Activated CD4-positive, alpha-beta T cell treated with anti-CD3 and anti-CD28 coated beads, Interleukin-2, amount 50 U/mL, for 4 hours (primary cell): ENCODE measurements around the gene AKAP5.
"Not testable (repeated sequence)": the region's sequence is repeated elsewhere in the genome, so short reads cannot be mapped to it uniquely, and the experiment has no call there.

ENCODE experiments used
- DNase-seq, 2 experiments: peaks; one replicate each; pipeline ENCODE4 v3.0.0-alpha.2; 2020

Gene AKAP5

DNA sequence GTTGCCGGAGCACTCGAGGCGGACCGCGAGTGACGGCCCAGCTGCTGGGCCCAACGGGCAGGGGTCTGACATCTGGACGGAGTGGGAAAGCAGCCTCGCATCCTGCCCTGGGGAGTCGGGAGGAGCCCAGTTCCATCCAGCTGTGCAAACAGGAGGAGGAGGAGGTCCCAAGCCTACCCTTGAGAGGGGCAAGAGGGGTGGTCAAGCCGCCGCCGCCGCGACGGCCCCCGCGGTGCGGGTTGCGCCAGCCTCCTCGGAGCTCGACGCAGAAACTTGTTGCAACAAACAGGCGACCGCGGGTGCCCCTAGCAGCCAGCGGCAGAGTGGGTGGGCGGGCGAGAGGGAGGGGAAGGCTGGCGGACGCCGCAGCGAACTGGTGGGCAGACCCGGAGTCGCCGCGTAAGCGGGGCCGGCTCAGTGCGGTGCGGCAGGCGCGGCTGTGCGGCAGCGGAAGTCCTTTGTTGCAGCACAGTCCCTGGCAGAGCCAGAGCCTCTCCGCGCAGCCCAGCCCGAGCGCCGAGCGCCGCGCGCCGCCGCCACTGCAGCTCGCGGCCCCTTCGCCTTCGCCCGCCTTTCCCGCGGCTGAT lies 39.1 kb downstream of the AKAP5 start, which contains the start of gene ZBTB1:
Gene ZBTB1, plus strand, starts transcription at position 461 of the 587 bp plus-strand sequence. CDS start 16,735 bp downstream, outside the sequence.
- DNase-seq, result peak; percentile 78 to 82

DNA sequence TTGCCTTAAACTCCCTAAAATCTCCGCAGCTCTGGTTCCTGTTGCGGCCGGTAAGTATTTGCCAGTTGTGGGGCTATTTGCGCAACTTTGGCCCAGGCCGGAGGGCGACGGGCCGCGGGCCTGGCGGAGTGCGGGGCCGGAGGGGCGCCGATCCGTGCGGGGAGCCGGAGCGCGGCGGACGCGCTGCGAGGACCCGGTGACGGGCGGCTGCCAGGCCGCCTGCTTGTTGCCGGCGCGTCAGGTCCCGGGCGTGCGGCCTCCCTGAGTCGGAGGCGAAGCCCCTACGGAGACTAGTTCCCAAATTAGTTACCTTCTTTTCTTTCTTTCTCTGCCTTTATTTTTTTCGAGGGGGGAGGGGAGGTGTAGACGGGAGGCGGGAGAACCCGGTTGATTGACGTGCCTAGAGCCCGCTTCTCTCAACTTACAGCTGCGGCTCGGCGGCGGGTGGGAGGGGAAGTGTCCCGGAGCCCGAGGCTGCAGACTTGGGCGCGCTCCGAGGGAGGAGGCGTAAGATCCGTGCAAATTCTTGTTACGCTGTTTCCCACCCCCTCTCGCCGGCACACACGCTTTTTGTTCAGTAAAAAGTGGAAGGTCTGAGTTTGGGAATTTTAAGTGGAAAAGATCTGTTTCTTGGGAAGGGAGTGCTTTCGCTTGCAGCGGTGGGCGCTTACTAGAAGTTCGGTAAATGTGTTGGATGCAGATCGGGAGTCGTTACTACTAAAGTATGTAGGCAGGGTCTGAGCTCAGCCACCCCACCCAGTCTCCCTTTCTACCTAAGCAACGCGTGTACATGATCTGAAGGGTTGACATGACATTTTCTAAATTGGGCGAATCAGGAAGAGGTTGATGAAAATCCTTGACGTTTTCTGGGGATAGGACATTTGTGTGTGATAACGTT lies 39.8 kb downstream of the AKAP5 start:
- peak; percentile 80 for DNase-seq

DNA sequence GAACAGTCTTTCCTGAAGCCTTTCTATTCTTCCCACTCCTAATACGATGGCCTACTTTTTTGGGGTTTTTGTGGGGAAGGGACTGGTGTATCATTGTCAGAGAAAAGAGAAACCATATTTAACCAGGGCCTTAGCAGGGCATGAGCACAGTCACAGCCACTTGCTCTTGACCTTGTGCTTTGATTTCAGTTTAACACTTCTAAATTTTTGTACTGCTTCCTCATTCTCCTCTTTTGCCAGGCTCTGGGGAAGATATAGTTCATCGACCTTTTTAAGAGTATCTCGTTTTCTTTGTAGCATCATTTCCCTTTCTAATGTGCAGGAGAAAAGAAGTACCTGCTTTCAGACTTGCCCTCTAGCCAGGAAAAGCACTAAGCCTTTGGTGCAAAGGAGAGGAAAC lies 41.4 kb downstream of the AKAP5 start:
- DNase-seq, result no peak

GRCh38 chr14:64507376-64508156 lies 42.3 kb downstream of the AKAP5 start:
- peak in 1 of 2 experiments; percentile 42 for DNase-seq

GRCh38 chr14:64508215-64508776 lies 43.0 kb downstream of the AKAP5 start:
- no peak for DNase-seq

GRCh38 chr14:64509036-64509435 lies 43.7 kb downstream of the AKAP5 start:
- no peak for DNase-seq

DNA sequence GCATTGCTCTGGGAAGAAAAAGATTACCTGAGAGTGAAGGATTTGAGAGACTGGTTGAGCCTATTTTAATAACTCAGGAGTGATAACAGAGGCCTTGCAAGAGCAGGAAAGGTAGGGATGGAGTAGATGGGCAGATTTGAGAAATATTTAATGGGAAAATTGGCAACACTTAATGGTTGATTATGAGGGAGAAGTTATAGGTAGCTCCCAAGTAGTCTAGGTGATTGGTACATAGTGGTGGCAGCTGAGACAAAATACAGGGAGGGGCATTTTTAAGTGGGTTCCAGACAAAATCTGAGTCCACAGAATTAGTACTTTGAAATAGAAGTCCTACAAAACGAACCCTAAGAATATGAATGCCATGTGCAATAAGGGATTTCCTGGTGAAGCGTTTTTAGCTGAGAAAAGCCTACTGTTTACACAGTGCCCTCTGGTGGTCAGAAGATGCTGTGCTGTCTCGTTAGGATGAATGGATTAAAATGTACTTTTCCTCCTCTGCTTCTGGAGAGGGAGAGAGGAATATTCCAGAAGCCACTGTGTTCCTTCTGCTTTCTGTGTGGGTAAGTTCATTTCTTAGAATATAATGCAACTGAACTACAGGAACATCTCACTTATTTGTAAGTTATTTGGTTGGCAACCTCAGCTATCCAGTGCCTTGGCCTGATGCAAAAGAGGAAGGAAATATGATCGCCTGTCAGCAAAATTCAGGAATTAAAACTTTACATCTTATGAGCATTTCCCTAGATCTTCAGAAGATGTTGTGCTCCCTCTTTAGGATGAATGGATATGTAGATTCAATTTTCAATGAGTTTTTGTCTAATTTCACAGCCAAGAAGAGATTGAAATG lies 45.7 kb downstream of the AKAP5 start:
- DNase-seq, result peak; percentile 45 to 59

DNA sequence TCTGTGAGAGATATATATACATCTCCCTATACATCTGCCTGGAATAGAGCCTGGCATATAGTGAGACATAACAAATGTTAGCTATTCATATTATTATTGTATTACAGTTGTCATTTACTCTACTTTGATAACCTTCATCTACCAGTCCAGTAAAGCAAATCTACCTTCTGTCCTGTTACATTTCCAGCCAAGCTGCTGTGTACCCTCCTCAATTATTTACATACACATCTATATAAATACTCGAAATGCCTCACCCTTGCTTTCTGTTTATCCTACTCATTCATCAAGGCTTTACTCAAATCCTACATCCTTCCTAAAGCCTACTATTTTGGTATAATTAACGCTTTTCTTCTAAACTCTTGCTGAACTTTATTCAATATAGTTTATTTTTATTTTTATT lies 48.0 kb downstream of the AKAP5 start:
- DNase-seq, result no peak

DNA sequence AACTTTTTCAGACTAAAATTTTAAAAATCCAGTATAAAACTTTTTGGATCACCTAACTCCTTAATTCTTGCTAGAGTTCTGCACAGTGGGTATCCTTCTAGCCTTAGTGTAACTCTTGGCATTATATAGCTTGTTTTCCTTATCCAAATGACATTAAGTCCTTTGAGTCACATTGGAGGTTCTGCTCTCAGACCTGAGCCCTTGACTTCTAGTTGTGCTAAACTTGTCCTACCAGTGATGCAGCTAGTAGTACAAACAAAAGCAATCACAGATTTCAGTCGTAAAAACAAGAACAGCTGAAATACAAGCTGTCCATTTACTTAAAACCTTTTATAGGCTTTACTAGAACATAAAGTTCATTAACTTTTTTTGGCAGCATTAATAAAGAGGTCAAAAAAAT lies 49.8 kb downstream of the AKAP5 start:
- no peak for DNase-seq

DNA sequence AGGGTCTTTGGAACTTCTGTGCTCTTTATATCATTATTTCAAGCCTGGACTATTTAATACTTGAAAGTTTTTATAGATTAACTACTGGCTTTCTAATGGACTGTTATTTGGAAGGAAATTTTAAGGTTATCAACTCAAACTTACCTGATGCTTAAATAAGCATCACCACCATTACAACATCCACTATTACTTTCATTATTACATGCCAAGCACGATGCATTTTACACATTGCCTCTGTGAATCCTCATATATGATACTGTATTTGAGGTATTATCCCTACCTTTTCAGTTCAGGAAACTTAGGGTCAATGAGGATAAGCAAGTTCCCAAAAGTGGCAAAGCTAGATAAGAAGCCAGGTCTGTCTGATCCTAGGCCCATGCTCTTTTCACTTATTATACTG lies 51.7 kb downstream of the AKAP5 start:
- DNase-seq, result no peak

GRCh38 chr14:64517667-64518066 lies 52.4 kb downstream of the AKAP5 start:
- not testable (repeated sequence) for DNase-seq

DNA sequence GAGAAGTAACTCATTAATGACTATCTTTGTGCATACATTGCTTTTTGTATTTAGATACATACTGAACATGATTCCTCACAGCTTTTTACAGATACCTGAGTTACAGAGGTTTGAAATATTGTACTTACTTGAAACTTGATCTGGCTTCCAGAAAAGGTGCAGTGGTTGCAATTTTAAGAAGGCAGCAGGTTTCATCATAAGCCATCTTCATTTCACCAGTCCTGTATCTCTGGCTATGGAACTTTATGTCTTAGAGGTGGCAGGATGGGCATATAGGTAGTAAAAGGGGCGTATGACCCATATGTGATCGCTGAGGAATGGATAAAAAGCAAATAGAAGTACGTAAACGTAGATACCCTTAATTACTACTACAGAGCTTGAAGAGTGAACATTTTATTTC lies 52.9 kb downstream of the AKAP5 start:
- DNase-seq, result no peak

- DNase-seq, result no peak
Observed at GRCh38 chr14:64520699-64521098, 55.4 kb downstream of the AKAP5 start.

DNA sequence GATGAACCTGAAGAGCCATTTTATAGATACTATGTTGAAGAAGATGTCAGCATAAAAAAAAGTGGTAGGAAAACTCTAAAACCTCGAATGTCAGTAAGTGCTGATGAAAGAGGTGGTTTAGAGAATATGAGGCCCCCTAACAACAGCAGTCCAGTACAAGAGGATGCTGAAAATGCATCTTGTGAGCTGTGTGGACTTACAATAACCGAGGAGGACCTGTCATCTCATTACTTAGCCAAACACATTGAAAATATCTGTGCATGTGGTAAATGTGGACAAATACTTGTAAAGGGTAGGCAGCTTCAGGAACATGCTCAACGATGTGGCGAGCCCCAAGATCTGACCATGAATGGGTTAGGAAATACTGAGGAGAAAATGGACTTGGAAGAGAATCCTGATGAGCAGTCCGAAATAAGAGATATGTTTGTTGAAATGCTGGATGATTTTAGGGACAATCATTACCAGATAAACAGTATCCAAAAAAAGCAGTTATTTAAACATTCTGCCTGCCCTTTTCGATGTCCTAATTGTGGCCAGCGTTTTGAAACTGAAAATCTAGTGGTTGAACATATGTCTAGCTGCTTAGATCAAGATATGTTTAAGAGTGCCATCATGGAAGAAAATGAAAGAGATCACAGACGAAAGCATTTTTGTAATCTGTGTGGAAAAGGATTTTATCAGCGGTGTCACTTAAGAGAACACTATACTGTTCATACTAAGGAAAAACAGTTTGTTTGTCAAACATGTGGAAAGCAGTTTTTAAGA lies 57.5 kb downstream of the AKAP5 start:
- no peak for DNase-seq
